ENCODE measurements around the gene TTC9B. TPM values are rescaled to one million over a fixed set of nuclear protein-coding genes. Genes with fewer than 3 reads are reported as not detected.

Gene TTC9B
- total and polyA plus RNA-seq, 2 experiments from 2014 or later = 0.63 to 1.0 TPM

- H3F3A ChIP-seq (replicated peaks; ENCODE audit: low read depth) = no peaks in the 10 kb centered on the region
- no peaks in the 10 kb centered on the region for H3K27me3 ChIP-seq (ENCODE audit: insufficient read depth)
- DNase-seq (ENCODE audit: low spot score) (no peak), ATAC-seq (no peak)
- peaks cover 3% of the 10 kb centered on the region; the same call in 2 of the 3 replicates for H3K4me1 Mint-ChIP-seq
- peaks cover 6% of the 10 kb centered on the region for H3K27me3 Mint-ChIP-seq (ENCODE audit: insufficient read depth, low read depth, poor library complexity)
- H3K79me2 ChIP-seq (replicated peaks; ENCODE audit: insufficient read depth) = no peaks in the 10 kb centered on the region
- peaks cover 23% of the 10 kb centered on the region for H3K36me3 Mint-ChIP-seq (ENCODE audit: low read depth)
- H3K4me3 ChIP-seq = no peak overlapping the region
- H2AFZ ChIP-seq = no peak overlapping the region
- no peak for TF ChIP-seq JUNB (IDR thresholded peaks at IDR 0.05; ENCODE audit: unreplicated experiment)
- TF ChIP-seq NANOG (IDR thresholded peaks at IDR 0.05; ENCODE audit: borderline replicate concordance) = no peak
- no peak for TF ChIP-seq POLR2AphosphoS5 (IDR thresholded peaks at IDR 0.05; ENCODE audit: low read depth)
- no peak for TF ChIP-seq EZH2phosphoT487 (IDR thresholded peaks at IDR 0.05; ENCODE audit: unreplicated experiment)
- no peak for TF ChIP-seq ZNF114 (CRISPR knock-in tag; IDR thresholded peaks at IDR 0.05)
- TF ChIP-seq, protein P1, sequence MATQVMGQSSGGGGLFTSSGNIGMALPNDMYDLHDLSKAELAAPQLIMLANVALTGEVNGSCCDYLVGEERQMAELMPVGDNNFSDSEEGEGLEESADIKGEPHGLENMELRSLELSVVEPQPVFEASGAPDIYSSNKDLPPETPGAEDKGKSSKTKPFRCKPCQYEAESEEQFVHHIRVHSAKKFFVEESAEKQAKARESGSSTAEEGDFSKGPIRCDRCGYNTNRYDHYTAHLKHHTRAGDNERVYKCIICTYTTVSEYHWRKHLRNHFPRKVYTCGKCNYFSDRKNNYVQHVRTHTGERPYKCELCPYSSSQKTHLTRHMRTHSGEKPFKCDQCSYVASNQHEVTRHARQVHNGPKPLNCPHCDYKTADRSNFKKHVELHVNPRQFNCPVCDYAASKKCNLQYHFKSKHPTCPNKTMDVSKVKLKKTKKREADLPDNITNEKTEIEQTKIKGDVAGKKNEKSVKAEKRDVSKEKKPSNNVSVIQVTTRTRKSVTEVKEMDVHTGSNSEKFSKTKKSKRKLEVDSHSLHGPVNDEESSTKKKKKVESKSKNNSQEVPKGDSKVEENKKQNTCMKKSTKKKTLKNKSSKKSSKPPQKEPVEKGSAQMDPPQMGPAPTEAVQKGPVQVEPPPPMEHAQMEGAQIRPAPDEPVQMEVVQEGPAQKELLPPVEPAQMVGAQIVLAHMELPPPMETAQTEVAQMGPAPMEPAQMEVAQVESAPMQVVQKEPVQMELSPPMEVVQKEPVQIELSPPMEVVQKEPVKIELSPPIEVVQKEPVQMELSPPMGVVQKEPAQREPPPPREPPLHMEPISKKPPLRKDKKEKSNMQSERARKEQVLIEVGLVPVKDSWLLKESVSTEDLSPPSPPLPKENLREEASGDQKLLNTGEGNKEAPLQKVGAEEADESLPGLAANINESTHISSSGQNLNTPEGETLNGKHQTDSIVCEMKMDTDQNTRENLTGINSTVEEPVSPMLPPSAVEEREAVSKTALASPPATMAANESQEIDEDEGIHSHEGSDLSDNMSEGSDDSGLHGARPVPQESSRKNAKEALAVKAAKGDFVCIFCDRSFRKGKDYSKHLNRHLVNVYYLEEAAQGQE (IDR thresholded peaks at IDR 0.05; ENCODE audit: unreplicated experiment) = no peak
- TF ChIP-seq EZH2 (IDR thresholded peaks at IDR 0.05; ENCODE audit: low read depth, unreplicated experiment) = no peak
- TF ChIP-seq CREB1 (CRISPR knock-in tag; IDR thresholded peaks at IDR 0.05; ENCODE audit: low read depth) = no peak
- TF ChIP-seq, protein P2, sequence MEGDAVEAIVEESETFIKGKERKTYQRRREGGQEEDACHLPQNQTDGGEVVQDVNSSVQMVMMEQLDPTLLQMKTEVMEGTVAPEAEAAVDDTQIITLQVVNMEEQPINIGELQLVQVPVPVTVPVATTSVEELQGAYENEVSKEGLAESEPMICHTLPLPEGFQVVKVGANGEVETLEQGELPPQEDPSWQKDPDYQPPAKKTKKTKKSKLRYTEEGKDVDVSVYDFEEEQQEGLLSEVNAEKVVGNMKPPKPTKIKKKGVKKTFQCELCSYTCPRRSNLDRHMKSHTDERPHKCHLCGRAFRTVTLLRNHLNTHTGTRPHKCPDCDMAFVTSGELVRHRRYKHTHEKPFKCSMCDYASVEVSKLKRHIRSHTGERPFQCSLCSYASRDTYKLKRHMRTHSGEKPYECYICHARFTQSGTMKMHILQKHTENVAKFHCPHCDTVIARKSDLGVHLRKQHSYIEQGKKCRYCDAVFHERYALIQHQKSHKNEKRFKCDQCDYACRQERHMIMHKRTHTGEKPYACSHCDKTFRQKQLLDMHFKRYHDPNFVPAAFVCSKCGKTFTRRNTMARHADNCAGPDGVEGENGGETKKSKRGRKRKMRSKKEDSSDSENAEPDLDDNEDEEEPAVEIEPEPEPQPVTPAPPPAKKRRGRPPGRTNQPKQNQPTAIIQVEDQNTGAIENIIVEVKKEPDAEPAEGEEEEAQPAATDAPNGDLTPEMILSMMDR (conservative IDR thresholded peaks at IDR 0.05; ENCODE audit: low read depth in 2 of 2) = no peak
- TF ChIP-seq ZNF462 (CRISPR knock-in tag; IDR thresholded peaks at IDR 0.05) = no peak
- TF ChIP-seq, protein P3, sequence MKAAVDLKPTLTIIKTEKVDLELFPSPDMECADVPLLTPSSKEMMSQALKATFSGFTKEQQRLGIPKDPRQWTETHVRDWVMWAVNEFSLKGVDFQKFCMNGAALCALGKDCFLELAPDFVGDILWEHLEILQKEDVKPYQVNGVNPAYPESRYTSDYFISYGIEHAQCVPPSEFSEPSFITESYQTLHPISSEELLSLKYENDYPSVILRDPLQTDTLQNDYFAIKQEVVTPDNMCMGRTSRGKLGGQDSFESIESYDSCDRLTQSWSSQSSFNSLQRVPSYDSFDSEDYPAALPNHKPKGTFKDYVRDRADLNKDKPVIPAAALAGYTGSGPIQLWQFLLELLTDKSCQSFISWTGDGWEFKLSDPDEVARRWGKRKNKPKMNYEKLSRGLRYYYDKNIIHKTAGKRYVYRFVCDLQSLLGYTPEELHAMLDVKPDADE (IDR thresholded peaks at IDR 0.05) = no peak
- no peak for TF ChIP-seq ZNF331 (CRISPR knock-in tag; IDR thresholded peaks at IDR 0.05; ENCODE audit: low read depth)
- no peak for TF ChIP-seq STAT1 (IDR thresholded peaks at IDR 0.05; ENCODE audit: unreplicated experiment)
- H3K9me2 ChIP-seq (ENCODE audit: insufficient read depth) = no peaks in the 10 kb centered on the region
- no peaks in the 10 kb centered on the region; the same call in 1 of the 2 replicates for H3K36me3 ChIP-seq (ENCODE audit: insufficient read depth)
- H3K27ac ChIP-seq (ENCODE audit: low read depth) = no peak overlapping the region
- H3K9me3 Mint-ChIP-seq = no peaks in the 10 kb centered on the region
- H3K4me2 ChIP-seq = no peak overlapping the region
- H3K4me1 ChIP-seq (ENCODE audit: insufficient read depth) = no peaks in the 10 kb centered on the region
- no peak overlapping the region for H3K4me3 Mint-ChIP-seq
- no peak overlapping the region for H3K27ac Mint-ChIP-seq
- peaks cover 6% of the 10 kb centered on the region; the same call in 1 of the 2 replicates for H4K20me1 ChIP-seq (replicated peaks; ENCODE audit: insufficient read depth)
These were observed 22.1 kb upstream of the TTC9B start for GRCh38 chr19:40240332-40240731.
